ENCODE results near the gene GM2A. TPM values are rescaled to one million over a fixed set of nuclear protein-coding genes. Genes with fewer than 3 reads are reported as not detected.

GM2A gene
- total RNA-seq, 1 experiment from 2014 or later: 36.2 TPM

DNA sequence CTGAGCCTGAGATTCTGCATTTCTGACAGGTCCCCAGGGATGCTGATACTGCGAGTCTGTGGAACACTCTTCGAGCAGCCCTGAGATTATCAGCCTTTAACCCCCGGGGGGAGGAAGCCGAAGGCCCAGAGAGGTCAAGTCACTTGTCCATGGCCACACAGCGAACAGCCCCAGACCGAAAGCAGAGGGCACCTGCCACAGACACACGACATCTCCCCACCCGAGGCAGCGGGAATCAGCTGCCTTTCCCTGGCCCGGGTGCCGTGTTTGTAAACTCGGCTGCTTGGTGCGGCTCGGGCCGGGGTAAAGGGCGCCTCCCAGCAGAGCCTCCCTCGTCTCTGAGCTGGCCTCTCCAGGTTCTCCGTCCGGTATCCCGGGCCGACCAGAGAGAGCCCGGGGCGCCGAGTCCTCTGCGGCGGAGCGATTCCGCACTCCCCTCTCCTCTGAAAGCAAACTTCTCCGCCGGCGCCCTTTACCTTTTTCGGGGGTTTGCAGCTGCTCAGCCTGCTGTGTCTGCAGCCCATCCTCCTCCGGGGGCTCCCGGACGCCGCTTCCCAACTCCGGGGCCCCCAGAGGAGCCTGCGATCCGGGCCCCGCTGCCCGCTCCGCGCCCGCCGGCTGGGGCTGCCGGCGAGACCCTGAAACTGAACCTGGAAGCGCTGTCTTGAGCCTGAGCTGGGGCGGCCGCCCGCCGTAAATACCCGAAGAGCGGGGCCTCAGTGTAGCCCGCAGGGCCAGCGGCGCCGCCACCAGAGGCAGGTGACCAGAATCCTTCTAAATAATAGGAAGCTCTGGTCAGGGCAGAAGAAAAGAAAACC lies 29.3 kb upstream of the GM2A start, which contains the start of gene CCDC69 (continued):
- TF ChIP-seq, protein P1, sequence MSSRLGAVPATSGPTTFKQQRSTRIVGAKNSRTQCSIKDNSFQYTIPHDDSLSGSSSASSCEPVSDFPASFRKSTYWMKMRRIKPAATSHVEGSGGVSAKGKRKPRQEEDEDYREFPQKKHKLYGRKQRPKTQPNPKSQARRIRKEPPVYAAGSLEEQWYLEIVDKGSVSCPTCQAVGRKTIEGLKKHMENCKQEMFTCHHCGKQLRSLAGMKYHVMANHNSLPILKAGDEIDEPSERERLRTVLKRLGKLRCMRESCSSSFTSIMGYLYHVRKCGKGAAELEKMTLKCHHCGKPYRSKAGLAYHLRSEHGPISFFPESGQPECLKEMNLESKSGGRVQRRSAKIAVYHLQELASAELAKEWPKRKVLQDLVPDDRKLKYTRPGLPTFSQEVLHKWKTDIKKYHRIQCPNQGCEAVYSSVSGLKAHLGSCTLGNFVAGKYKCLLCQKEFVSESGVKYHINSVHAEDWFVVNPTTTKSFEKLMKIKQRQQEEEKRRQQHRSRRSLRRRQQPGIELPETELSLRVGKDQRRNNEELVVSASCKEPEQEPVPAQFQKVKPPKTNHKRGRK (CRISPR knock-in tag; IDR thresholded peaks at IDR 0.05; ENCODE audit: borderline replicate concordance): no peak
- TF ChIP-seq TEAD4 (CRISPR knock-in tag; IDR thresholded peaks at IDR 0.05): 0 out of 2 replicates have a peak, but pooled peaks have one; percentile 23
- TF ChIP-seq, protein P2, sequence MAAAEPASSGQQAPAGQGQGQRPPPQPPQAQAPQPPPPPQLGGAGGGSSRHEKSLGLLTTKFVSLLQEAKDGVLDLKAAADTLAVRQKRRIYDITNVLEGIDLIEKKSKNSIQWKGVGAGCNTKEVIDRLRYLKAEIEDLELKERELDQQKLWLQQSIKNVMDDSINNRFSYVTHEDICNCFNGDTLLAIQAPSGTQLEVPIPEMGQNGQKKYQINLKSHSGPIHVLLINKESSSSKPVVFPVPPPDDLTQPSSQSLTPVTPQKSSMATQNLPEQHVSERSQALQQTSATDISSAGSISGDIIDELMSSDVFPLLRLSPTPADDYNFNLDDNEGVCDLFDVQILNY (CRISPR knock-in tag; IDR thresholded peaks at IDR 0.05): no peak
- peak; percentile 83 for TF ChIP-seq GTF2I (CRISPR knock-in tag; conservative IDR thresholded peaks at IDR 0.05)
- no peak for TF ChIP-seq ZNF138 (CRISPR knock-in tag; conservative IDR thresholded peaks at IDR 0.05)
- TF ChIP-seq ZNF121 (CRISPR knock-in tag; IDR thresholded peaks at IDR 0.05): peak; percentile 42; the same call in 1 of the 2 replicates
- TF ChIP-seq TP53 (CRISPR knock-in tag; IDR thresholded peaks at IDR 0.05): 0 out of 2 replicates have a peak, but pooled peaks have one; percentile 27
- 0 out of 2 replicates have a peak, but pooled peaks have one; percentile 30 for TF ChIP-seq GABPB1 (CRISPR knock-in tag; IDR thresholded peaks at IDR 0.05)
- no peak for TF ChIP-seq NR3C1 (CRISPR knock-in tag; conservative IDR thresholded peaks at IDR 0.05; ENCODE audit: low read depth)
- TF ChIP-seq FOXJ3 (CRISPR knock-in tag; IDR thresholded peaks at IDR 0.05; ENCODE audit: borderline replicate concordance): no peak
- no peak for TF ChIP-seq NR1H2 (CRISPR knock-in tag; IDR thresholded peaks at IDR 0.05)
- no peak for TF ChIP-seq ELF4 (CRISPR knock-in tag; IDR thresholded peaks at IDR 0.05; ENCODE audit: low read depth)
- TF ChIP-seq, protein P3, sequence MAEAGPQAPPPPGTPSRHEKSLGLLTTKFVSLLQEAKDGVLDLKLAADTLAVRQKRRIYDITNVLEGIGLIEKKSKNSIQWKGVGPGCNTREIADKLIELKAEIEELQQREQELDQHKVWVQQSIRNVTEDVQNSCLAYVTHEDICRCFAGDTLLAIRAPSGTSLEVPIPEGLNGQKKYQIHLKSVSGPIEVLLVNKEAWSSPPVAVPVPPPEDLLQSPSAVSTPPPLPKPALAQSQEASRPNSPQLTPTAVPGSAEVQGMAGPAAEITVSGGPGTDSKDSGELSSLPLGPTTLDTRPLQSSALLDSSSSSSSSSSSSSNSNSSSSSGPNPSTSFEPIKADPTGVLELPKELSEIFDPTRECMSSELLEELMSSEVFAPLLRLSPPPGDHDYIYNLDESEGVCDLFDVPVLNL (CRISPR knock-in tag; IDR thresholded peaks at IDR 0.05; ENCODE audit: borderline replicate concordance, low read depth): no peak
- TF ChIP-seq ZNF263 (CRISPR knock-in tag; IDR thresholded peaks at IDR 0.05; ENCODE audit: low read depth): no peak
- no peak for TF ChIP-seq JUN (CRISPR knock-in tag; IDR thresholded peaks at IDR 0.05)
- TF ChIP-seq, protein P4, sequence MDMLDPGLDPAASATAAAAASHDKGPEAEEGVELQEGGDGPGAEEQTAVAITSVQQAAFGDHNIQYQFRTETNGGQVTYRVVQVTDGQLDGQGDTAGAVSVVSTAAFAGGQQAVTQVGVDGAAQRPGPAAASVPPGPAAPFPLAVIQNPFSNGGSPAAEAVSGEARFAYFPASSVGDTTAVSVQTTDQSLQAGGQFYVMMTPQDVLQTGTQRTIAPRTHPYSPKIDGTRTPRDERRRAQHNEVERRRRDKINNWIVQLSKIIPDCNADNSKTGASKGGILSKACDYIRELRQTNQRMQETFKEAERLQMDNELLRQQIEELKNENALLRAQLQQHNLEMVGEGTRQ (CRISPR knock-in tag; IDR thresholded peaks at IDR 0.05): no peak
- TF ChIP-seq, protein P5, sequence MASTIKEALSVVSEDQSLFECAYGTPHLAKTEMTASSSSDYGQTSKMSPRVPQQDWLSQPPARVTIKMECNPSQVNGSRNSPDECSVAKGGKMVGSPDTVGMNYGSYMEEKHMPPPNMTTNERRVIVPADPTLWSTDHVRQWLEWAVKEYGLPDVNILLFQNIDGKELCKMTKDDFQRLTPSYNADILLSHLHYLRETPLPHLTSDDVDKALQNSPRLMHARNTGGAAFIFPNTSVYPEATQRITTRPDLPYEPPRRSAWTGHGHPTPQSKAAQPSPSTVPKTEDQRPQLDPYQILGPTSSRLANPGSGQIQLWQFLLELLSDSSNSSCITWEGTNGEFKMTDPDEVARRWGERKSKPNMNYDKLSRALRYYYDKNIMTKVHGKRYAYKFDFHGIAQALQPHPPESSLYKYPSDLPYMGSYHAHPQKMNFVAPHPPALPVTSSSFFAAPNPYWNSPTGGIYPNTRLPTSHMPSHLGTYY (CRISPR knock-in tag; IDR thresholded peaks at IDR 0.05): peak; percentile 51; the same call in 1 of the 2 replicates
- TF ChIP-seq OVOL2 (CRISPR knock-in tag; IDR thresholded peaks at IDR 0.05; ENCODE audit: borderline replicate concordance): no peak
- TF ChIP-seq, protein P6, sequence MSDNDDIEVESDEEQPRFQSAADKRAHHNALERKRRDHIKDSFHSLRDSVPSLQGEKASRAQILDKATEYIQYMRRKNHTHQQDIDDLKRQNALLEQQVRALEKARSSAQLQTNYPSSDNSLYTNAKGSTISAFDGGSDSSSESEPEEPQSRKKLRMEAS (CRISPR knock-in tag; IDR thresholded peaks at IDR 0.05): peak; percentile 60
- no peak for TF ChIP-seq GRHL2 (CRISPR knock-in tag; IDR thresholded peaks at IDR 0.05; ENCODE audit: insufficient replicate concordance, severe bottlenecking)
- no peak; the same call in 1 of the 2 replicates for TF ChIP-seq ZNF416 (CRISPR knock-in tag; IDR thresholded peaks at IDR 0.05)
- TF ChIP-seq SMAD4 (CRISPR knock-in tag; IDR thresholded peaks at IDR 0.05): no peak
- no peak for TF ChIP-seq ZNF423 (CRISPR knock-in tag; IDR thresholded peaks at IDR 0.05)
- TF ChIP-seq, protein P7, sequence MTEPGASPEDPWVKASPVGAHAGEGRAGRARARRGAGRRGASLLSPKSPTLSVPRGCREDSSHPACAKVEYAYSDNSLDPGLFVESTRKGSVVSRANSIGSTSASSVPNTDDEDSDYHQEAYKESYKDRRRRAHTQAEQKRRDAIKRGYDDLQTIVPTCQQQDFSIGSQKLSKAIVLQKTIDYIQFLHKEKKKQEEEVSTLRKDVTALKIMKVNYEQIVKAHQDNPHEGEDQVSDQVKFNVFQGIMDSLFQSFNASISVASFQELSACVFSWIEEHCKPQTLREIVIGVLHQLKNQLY (CRISPR knock-in tag; IDR thresholded peaks at IDR 0.05): no peak
- TF ChIP-seq NFYB (CRISPR knock-in tag; conservative IDR thresholded peaks at IDR 0.05; ENCODE audit: low read depth): no peak
- no peak for TF ChIP-seq TEAD1 (CRISPR knock-in tag; IDR thresholded peaks at IDR 0.05)
- TF ChIP-seq, protein P8, sequence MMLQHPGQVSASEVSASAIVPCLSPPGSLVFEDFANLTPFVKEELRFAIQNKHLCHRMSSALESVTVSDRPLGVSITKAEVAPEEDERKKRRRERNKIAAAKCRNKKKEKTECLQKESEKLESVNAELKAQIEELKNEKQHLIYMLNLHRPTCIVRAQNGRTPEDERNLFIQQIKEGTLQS (CRISPR knock-in tag; conservative IDR thresholded peaks at IDR 0.05): no peak
- TF ChIP-seq ATF1 (CRISPR knock-in tag; IDR thresholded peaks at IDR 0.05): no peak
